Activated CD8-positive, alpha-beta memory T cell treated with anti-CD3 and anti-CD28 coated beads for 24 hours (primary cell): Measurements from ENCODE around the gene CBX4.
A peak's percentile ranks its signal among the peaks of the same experiment; 100 is the strongest.

ENCODE experiments used
- DNase-seq: peaks from one replicate; pipeline ENCODE4 v3.0.0-alpha.2; 2020

The CBX4 gene

GRCh38 chr17:79811868-79812352, 27.3 kb downstream of the CBX4 start:
- DNase-seq = no peak

GRCh38 chr17:79811011-79811867, 28.0 kb downstream of the CBX4 start:
- no peak for DNase-seq

GRCh38 chr17:79810130-79811010, 28.9 kb downstream of the CBX4 start:
- peak; percentile 84 for DNase-seq

DNA sequence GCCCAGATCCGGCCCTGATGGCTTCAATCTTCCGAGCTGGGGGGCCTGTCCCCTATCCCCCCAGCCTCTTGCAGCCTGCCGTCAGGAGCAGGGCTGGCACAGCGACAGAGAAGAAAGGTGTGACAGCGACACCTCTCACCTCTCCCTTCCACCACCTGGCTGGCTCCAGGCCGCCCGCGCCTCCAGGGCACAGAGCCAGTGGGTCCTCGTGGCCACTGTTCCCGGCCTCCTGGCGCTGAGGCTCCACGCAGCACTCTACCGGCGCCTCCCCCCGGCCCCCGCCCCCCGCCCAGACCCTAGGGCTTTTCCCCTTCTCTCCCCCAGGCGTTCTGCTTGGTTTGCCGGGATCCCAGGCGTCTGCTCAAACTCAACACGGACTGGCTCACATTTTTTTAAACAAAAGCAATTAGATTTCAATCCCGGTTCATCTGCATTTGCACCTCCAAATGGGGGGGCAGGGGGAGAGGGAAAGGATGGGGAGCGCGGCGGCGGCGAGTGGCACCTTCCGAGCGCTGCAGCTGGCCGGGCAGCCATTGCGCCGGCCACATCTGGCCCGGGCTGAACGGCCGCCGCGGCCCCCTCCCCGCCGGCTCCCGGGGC, 29.6 kb downstream of the CBX4 start:
- no peak for DNase-seq

DNA sequence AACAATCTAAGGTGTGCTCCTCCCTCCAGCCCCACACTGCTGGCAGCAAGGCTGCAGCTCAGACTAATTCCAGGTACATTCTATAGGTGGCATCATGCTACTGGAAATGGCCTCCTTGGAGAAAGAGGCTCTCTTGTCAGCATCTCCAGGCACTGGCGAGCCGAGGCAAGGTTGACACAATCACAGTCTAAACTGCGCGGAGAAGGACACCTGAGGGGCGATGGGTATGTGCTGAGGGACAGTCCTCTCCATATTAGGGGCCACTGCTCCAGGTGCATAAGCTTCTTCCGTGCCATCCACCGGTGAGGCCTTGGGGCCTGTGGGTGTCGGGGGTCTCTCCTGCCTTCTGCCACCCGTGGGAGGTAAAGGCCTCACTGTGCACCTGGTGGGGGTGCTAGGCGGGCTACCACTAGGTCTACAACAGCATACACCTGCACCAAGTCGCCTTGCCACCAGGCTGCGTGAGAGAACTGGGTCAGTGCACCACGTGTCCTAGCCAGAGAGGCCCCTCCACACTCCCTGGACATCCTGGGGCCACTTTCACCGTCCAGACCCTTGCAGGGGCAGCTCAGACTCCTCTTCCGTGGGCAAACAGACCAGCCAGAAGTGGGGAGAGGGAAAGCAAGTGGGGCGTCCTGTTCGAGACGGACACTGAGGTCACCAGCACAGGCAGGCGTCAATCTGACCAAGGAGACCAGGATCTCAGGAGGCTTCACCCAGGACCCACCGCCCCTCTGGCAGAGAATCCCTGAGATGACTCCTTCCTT, 30.3 kb downstream of the CBX4 start:
- no peak for DNase-seq

DNA sequence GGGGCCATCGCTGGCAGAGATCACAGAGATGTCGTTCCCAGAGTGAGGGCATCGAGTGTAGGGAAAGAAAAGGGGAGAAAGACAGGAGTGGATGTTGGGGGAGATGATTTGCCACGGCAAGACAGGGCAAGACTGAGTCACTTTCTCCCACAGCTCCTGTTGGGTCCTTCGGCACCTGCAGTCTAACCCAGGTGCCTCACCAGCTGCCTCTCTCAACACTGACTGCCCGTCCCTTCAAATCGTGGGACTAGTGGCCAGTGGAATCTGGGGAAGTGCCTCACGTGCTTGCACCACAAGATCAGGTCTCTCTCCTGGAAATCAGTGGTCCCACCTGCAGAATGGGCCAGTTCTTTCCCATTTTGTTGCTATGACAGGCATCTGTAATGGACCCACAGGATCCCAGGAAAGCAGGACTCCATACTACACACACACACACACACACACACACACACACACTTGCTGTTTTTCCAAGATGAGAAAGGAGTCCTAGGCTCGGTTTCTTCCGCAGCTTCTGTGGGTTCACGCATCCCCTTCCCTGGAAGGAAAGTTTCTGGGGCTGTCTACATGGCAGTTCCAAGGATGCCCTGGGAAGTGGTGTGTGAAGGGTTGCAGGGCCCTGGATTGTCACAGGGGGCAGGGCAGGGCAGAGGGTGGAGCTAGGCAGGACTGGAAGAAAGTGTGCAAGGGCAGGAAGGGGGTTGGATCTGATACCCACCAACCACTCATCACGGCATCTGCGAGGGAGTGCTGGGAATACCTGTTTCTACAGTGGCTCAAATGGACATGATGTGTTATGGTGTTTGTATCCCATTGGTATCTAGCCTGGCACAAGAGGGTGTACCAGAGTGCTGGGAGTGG, 32.1 kb downstream of the CBX4 start:
- DNase-seq = peak; percentile 56

- peak; percentile 54 for DNase-seq
These were observed 32.8 kb downstream of the CBX4 start for GRCh38 chr17:79806446-79806760.

GRCh38 chr17:79804856-79805696, 34.2 kb downstream of the CBX4 start:
- peak; percentile 60 for DNase-seq

DNA sequence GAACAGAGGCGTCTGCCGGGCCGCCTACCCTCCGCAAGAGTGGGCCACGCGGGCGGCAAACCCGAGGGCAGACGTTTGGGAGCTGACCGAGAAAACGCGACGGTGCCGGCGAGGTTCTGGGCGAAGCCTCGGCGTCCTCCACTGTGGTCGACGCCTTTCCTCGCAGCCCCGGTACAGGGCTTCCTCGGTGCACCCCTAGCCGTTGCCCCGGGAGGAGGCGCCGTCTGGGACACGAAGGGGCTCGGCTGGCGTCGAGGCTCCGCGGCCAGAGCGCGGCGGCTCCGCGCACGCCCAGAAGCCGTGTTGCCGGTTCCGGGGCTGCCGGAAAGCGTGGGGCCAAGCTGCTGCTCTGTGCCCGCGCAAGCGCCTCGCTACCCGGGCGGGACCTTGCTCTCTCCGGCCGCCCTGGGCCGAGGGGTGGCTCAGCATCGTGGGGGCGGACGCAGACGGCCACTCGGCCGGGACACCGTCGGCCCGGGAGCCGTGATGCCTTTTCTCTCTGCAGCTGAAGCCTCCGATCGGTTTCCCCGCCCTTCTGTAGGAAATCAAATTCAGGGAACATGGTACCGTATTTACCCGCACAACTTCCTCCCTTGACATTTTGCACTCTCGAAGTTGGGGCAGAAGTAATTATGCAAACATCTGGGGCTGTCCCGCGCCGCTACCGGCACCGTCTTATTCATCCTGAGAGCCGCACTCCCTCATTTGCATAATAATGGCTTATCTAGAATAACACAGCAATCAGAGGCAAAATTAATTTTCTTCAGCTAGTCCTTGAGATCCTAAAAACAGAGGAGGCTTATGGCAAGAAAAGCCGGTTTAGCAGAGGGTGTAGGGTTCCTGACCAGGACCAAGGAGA, 35.0 kb downstream of the CBX4 start:
- DNase-seq = peak; percentile 88

DNA sequence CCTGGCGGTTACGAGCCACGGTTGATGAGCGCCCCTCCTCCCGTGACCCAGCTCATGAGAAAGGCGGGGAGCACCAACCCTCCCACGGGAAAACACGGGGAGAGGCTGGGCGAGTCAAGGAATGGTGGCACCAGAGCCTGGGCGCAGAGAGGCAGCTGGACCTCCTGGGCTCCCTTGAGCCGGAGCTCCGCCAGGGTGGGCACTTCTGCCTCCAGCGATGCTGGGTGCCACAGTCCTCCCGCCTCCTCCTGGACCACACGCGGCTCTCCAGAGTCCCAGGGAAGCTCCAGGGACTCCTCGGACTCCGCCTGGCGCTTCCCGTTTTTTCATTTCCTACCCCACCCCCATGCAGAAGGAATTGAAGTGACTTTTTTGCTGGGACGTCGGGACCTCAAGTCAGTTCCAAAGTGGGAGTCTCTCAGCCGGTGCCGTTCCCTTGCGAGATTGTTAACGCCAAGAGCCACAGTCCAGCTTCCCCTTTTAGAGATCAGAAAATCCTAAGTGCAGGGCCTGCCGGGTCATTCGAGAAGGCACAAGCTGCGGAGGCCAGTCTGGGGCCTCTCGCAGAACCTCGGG, 35.7 kb downstream of the CBX4 start:
- DNase-seq = no peak

GRCh38 chr17:79802736-79803420, 36.4 kb downstream of the CBX4 start:
- DNase-seq = peak; percentile 57

- DNase-seq = no peak
These were observed 37.1 kb downstream of the CBX4 start for GRCh38 chr17:79802039-79802735.

GRCh38 chr17:79801156-79802038, 37.8 kb downstream of the CBX4 start:
- no peak for DNase-seq

- no peak for DNase-seq
These were observed 38.7 kb downstream of the CBX4 start for GRCh38 chr17:79800325-79801155.

- no peak for DNase-seq
These were observed 39.5 kb downstream of the CBX4 start for GRCh38 chr17:79799538-79800324.
